HCT116 (cell line): ENCODE results near the gene TMTC2. TPM values are rescaled to one million over a fixed set of nuclear protein-coding genes. Genes with fewer than 3 reads are reported as not detected.

Source experiments
- ATAC-seq: fragments of 200-7000 bp; cut with Tn5 transposase; 2 replicates; pipeline ENCODE4 v1.9.1; 2020; ENCODE audit warnings: mild to moderate bottlenecking, moderate library complexity
- BruUV-seq: library from RNA; stranded (reverse); fragments of 400-500 nt; replicated peaks from 2 replicates; lab custom pipeline; 2021; lab: Mats Ljungman, UMichigan
- CTCF ChIA-PET: fragments of 300-600 bp; sonication (Branson Sonifier 250); formaldehyde crosslinking; loops from one replicate; lab custom pipeline; 2021; ENCODE audit warnings: antibody characterized with exemption; lab: Charles Lee
- POLR2A ChIA-PET: fragments of 300-600, 350-600 bp; sonication (Branson Sonifier 250); formaldehyde crosslinking; loops from one replicate; lab custom pipeline; 2021; ENCODE audit warnings: antibody characterized with exemption; lab: Charles Lee
- RAD21 ChIA-PET, 2 experiments: fragments of 300-600 bp; sonication (Branson Sonifier 250); formaldehyde crosslinking; loops; one replicate each; lab custom pipeline; 2023; ENCODE audit warnings: low total read pairs in 2 of 2; ENCODE audit not compliant: uncharacterized antibody in 2 of 2, unreplicated experiment in 2 of 2, low non-redundant PET in 1 of 2; lab: Charles Lee
- DNase-seq: peaks from one replicate; pipeline ENCODE4 v3.0.0-alpha.2; 2010; ENCODE audit warnings: low read depth, low spot score
- H2AFZ ChIP-seq: fragments of 200-600 bp; shearing (Covaris generic), sonication (generic); 2 replicates; pipeline ENCODE4 v1.6.1; 2017; ENCODE audit warnings: low read depth, mixed run types, mixed read lengths, antibody characterized with exemption, low read length; ENCODE audit not compliant: poor library complexity, severe bottlenecking
- H3K27ac ChIP-seq: 2 replicates; pipeline ENCODE4 v1.5.1; 2012; ENCODE audit warnings: low read depth, low read length
- H3K27me3 ChIP-seq: fragments of 200-600 bp; sonication (generic); 2 replicates; pipeline ENCODE4 v1.6.1; 2016; ENCODE audit warnings: mixed run types, low read length, mixed read lengths; ENCODE audit not compliant: insufficient read depth
- H3K36me3 ChIP-seq, 2 experiments: fragments of 200-500 bp in 1 of 2; fragments of 200-600 bp in 1 of 2; sonication (Bioruptor generic) in 1 of 2; sonication (generic) in 1 of 2; 2 replicates each; pipeline versions ENCODE4 v1.5.1 to v1.6.1; 2014 to 2016; ENCODE audit warnings: low read length in 2 of 2, inconsistent platforms in 1 of 2, mixed read lengths in 1 of 2, mixed run types in 1 of 2; ENCODE audit not compliant: insufficient read depth in 2 of 2, control insufficient read depth in 1 of 2
- H3K4me1 ChIP-seq, 2 experiments: fragments of 200-600 bp in 1 of 2; sonication (generic) in 1 of 2; 2 replicates each; pipeline versions ENCODE4 v1.5.1 to v1.6.1; 2012 to 2017; ENCODE audit warnings: low read length in 2 of 2, inconsistent platforms in 1 of 2, mild to moderate bottlenecking in 1 of 2, mixed read lengths in 1 of 2, mixed run types in 1 of 2, moderate library complexity in 1 of 2; ENCODE audit not compliant: insufficient read depth in 2 of 2, control insufficient read depth in 1 of 2
- H3K4me2 ChIP-seq: fragments of 200-600 bp; sonication (generic); 2 replicates; pipeline ENCODE4 v1.6.1; 2017; ENCODE audit warnings: mixed run types, low read length, mixed read lengths
- H3K4me3 ChIP-seq, 2 experiments: fragments of 200-600 bp in 1 of 2; sonication (generic) in 1 of 2; replicated peaks in 1 of 2; 2 replicates each; pipeline ENCODE4 v1.5.1; 2011 to 2016; ENCODE audit warnings: low read length in 2 of 2, control low read depth in 1 of 2, low read depth in 1 of 2, mild to moderate bottlenecking in 1 of 2, mixed read lengths in 1 of 2, mixed run types in 1 of 2
- H3K79me2 ChIP-seq: fragments of 200-600 bp; sonication (generic); 2 replicates; pipeline ENCODE4 v1.6.1; 2017; ENCODE audit warnings: mild to moderate bottlenecking, mixed run types, low read length, moderate library complexity, mixed read lengths; ENCODE audit not compliant: insufficient read depth
- H3K9ac ChIP-seq: fragments of 200-600 bp; sonication (generic); 2 replicates; pipeline ENCODE4 v1.6.1; 2016; ENCODE audit warnings: low read length, mixed read lengths
- H3K9me2 ChIP-seq: fragments of 200-600 bp; sonication (generic), shearing (Covaris generic); 2 replicates; pipeline ENCODE4 v1.6.1; 2017; ENCODE audit warnings: mixed run types, mild to moderate bottlenecking, moderate library complexity; ENCODE audit not compliant: insufficient read depth
- H3K9me3 ChIP-seq, 2 experiments: fragments of 200-500 bp in 1 of 2; fragments of 200-600 bp in 1 of 2; sonication (Bioruptor generic) in 1 of 2; sonication (generic) in 1 of 2; 2 replicates each; pipeline ENCODE4 v1.6.1; 2014 to 2017; ENCODE audit warnings: low read length in 2 of 2, mixed read lengths in 2 of 2, inconsistent platforms in 1 of 2, low read depth in 1 of 2, mild to moderate bottlenecking in 1 of 2, mixed run types in 1 of 2, moderate library complexity in 1 of 2; ENCODE audit not compliant: control insufficient read depth in 1 of 2, insufficient read depth in 1 of 2
- H4K20me1 ChIP-seq: fragments of 200-600 bp; sonication (generic), shearing (Covaris generic); 2 replicates; pipeline ENCODE4 v1.6.1; 2017; ENCODE audit warnings: mixed run types, mild to moderate bottlenecking, moderate library complexity; ENCODE audit not compliant: insufficient read depth
- CEBPB ChIP-seq: IDR thresholded peaks from 2 replicates; pipeline ENCODE4 v1.6.1; 2012; ENCODE audit warnings: low read depth
- ELF1 ChIP-seq: IDR thresholded peaks from 2 replicates; pipeline ENCODE4 v1.6.1; 2012; ENCODE audit warnings: low read depth, borderline replicate concordance
- EZH2phosphoT487 ChIP-seq: fragments of 200-600 bp; IDR thresholded peaks from 2 replicates; pipeline ENCODE4 v1.6.1; 2018; ENCODE audit warnings: antibody characterized with exemption, borderline replicate concordance
- JUND ChIP-seq: IDR thresholded peaks from 2 replicates; pipeline ENCODE4 v1.6.1; 2012
- SIN3A ChIP-seq: IDR thresholded peaks from 2 replicates; pipeline ENCODE4 v1.6.1; 2012; ENCODE audit warnings: low read depth
- intact Hi-C: fragments of 100-400 bp; cut with micrococcal nuclease; formaldehyde crosslinking; loops from 2 replicates; pipeline ENCODE4 v1.10.0; 2022
- total RNA-seq: library from RNA; stranded (reverse); gene quantifications from one replicate; pipeline ENCODE4 v1.2.1, GENCODE V29; 2021; ENCODE audit not compliant: unreplicated experiment
- TF ChIP-seq, protein P1 (sequence below): IDR thresholded peaks from 2 replicates; pipeline ENCODE4 v1.6.1; 2011; ENCODE audit warnings: mild to moderate bottlenecking, low read length, moderate library complexity; ENCODE audit not compliant: insufficient replicate concordance; ENCODE audit errors: extremely low read depth

The TMTC2 gene
- total RNA-seq, 1 experiment from 2014 or later, result 11.5 TPM

DNA sequence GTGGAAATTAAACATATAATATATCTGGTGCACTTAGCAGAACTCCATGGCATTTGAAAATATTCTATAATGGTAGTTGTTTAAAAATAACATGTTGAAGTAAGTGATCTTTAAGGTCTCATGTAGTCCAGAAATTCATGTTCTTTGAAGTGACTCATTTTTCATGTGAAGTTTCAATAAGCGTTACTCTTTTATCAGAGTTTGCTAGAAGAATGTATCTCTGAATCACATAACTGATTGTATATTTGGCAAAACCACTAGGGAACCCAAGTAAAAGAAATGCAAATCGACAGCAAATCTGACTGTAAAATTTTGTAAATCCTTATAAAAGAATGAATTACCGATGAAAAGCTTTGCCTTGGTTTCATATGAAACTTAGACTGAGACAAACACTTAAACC, 463.3 kb downstream of the TMTC2 start (continued):
- TF ChIP-seq, protein P1, sequence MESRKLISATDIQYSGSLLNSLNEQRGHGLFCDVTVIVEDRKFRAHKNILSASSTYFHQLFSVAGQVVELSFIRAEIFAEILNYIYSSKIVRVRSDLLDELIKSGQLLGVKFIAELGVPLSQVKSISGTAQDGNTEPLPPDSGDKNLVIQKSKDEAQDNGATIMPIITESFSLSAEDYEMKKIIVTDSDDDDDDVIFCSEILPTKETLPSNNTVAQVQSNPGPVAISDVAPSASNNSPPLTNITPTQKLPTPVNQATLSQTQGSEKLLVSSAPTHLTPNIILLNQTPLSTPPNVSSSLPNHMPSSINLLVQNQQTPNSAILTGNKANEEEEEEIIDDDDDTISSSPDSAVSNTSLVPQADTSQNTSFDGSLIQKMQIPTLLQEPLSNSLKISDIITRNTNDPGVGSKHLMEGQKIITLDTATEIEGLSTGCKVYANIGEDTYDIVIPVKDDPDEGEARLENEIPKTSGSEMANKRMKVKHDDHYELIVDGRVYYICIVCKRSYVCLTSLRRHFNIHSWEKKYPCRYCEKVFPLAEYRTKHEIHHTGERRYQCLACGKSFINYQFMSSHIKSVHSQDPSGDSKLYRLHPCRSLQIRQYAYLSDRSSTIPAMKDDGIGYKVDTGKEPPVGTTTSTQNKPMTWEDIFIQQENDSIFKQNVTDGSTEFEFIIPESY, result no peak
- TF ChIP-seq JUND (no peak), CEBPB (no peak), ELF1 (no peak)

DNA sequence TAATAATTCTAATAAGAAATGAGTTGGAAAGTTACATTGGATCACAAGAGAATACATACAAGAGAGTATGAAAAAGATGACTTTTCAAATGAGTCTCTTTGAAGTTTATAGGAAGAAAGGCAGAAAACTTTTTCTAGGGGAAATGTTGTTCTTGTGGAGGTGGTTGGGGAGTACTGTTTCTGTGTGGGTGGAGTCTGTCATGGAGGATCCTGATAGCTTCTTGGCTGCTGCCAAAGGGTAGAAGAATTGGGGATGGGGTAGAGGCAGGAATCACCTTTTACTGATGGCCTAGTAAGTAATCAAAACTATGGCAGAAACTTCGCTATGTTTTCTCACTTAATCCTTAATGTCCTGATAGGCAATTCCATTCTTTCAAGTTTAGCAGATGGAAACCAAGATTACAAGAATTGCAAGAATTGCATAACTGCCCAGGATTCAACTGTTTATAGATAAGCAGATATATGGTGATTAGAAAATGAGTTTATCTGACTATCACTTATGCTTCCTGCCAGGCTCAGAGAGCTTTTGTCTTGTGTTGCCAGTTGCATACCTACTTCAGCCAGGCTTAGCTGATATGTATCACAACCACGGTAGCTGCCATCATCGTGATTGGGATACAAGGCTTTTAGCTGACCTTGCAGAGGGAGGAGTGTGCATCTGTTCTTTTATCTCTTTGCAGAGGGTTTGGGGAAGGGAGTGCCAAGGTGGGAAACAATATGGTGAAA, 463.9 kb downstream of the TMTC2 start:
- Histone ChIP-seq H3K9ac (no peak overlapping the region), H2AFZ (no peak overlapping the region), H3K9me2 (no peaks in the 10 kb centered on the region), H3K27ac (no peak overlapping the region), H3K4me3 (no peak overlapping the region), H3K79me2 (no peaks in the 10 kb centered on the region), H3K9me3 (no peaks in the 10 kb centered on the region), H3K4me1 (no peaks in the 10 kb centered on the region), H3K36me3 (no peaks in the 10 kb centered on the region), H3K27me3 (no peaks in the 10 kb centered on the region), H4K20me1 (no peaks in the 10 kb centered on the region), H3K4me2 (no peak overlapping the region)
- BruUV-seq, result no TSS peak
- ChIA-PET CTCF (no interaction called here), RAD21 (no interaction called here), POLR2A (no interaction called here)
- DNase-seq, result no peak
- intact Hi-C loops, result no loop called here
- ATAC-seq, result no peak
- TF ChIP-seq EZH2phosphoT487, result no peak
- no peak for TF ChIP-seq SIN3A
